GM12864 (cell line): ENCODE data around the gene POU4F1.

Experiments used
- DNase-seq: peaks from one replicate; pipeline ENCODE4 v3.0.0-alpha.2; 2011; ENCODE audit warnings: low read depth
- H3K4me3 ChIP-seq: 2 replicates; pipeline ENCODE4 v1.5.1; 2011; ENCODE audit warnings: mild to moderate bottlenecking, low read depth, low read length, control low read depth
- CTCF ChIP-seq: IDR thresholded peaks from 2 replicates; pipeline ENCODE4 v1.5.1; 2011; ENCODE audit warnings: low read depth, mild to moderate bottlenecking, moderate library complexity, low read length, control low read depth, inconsistent platforms; ENCODE audit errors: missing control alignments

Gene POU4F1

GRCh38 chr13:78589206-78589605 is 14.1 kb downstream of the POU4F1 start:
- no peak for TF ChIP-seq CTCF
- DNase-seq: no peak
- no peak overlapping the region for H3K4me3 ChIP-seq

- no peak overlapping the region for H3K4me3 ChIP-seq
- TF ChIP-seq CTCF: no peak
- no peak for DNase-seq
These were observed 16.0 kb downstream of the POU4F1 start for GRCh38 chr13:78587395-78587794.

GRCh38 chr13:78586706-78587105 is 16.6 kb downstream of the POU4F1 start:
- TF ChIP-seq CTCF: peak; percentile 53
- no peak for DNase-seq
- H3K4me3 ChIP-seq: no peak overlapping the region

GRCh38 chr13:78576261-78576660 is 27.1 kb downstream of the POU4F1 start:
- DNase-seq: no peak
- H3K4me3 ChIP-seq: no peak overlapping the region

GRCh38 chr13:78572459-78572858 is 30.9 kb downstream of the POU4F1 start:
- H3K4me3 ChIP-seq: no peak overlapping the region
- DNase-seq: no peak
- no peak for TF ChIP-seq CTCF

More at GRCh38 chr13:78576261-78576660, 27.1 kb downstream of the POU4F1 start:
- no peak for TF ChIP-seq CTCF

- H3K4me3 ChIP-seq: no peak overlapping the region
- TF ChIP-seq CTCF: no peak
- DNase-seq: no peak
These were observed 34.3 kb downstream of the POU4F1 start for GRCh38 chr13:78569029-78569428.

GRCh38 chr13:78566631-78567030 is 36.7 kb downstream of the POU4F1 start:
- no peak for TF ChIP-seq CTCF
- DNase-seq: no peak

More at GRCh38 chr13:78566631-78567030, 36.7 kb downstream of the POU4F1 start:
- H3K4me3 ChIP-seq: no peak overlapping the region
